ENCODE measurements around the gene SPEF1. TPM values are rescaled to one million over a fixed set of nuclear protein-coding genes. Genes with fewer than 3 reads are reported as not detected.
A peak's percentile ranks its signal among the peaks of the same experiment; 100 is the strongest.

The SPEF1 gene
- total RNA-seq, 1 experiment from 2014 or later = not detected

DNA sequence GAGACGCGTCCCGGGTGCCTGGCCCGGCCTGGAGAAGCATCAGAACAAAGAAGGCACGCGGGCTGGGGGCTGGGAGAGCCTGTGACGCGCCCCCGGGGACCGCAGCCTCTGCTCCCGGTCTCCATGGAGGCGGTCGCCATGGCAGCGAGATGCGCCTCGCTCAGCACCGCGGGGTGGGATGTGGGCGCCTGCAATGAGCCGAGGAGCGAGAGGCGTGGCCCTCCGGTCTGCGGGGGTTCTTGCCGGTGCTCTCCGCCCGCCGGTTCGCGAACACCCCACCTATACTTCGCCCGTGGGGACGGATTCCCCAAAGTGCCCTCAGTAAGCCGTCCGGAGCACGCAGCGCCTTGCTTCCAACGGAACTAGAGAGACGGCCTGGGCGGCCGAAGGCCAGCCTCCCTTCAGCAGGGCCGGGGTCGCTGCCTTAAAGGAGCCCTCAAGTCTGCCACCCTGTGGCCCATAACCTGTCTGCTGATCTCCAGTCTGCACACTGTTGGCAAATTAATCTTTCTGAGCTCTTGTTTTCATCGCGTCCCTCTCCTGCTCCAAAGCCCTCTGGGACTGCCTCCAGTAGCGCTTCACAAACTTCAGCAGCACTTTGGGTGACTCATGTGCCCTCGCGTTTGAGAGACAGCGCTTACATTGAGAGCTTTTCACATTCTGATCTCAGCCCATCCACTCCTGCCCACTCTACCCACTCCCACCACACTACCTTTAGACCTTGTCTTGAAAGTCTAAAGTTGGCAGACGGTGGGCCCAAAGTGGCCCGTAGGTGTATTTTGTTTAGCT is 12.7 kb downstream of the SPEF1 start:
- peaks cover 40% of the 10 kb centered on the region for H3K79me2 ChIP-seq (ENCODE audit: low read length)
- H3K9ac ChIP-seq (ENCODE audit: low read length) = peak overlapping the region; percentile 93
- peak overlapping the region; percentile 69 for H3K27ac ChIP-seq (ENCODE audit: low read length)
- no peaks in the 10 kb centered on the region for H3K27me3 ChIP-seq (ENCODE audit: low read length)
- peak overlapping the region; percentile 77; the same call in 1 of the 2 replicates for H2AFZ ChIP-seq (ENCODE audit: low read length)
- H4K20me1 ChIP-seq (ENCODE audit: insufficient read depth, low read depth, low read length) = no peaks in the 10 kb centered on the region; the same call in 1 of the 2 replicates
- no peaks in the 10 kb centered on the region for H3K36me3 ChIP-seq (ENCODE audit: insufficient read depth, low read length)
- H3K9me3 ChIP-seq (ENCODE audit: low read length) = no peaks in the 10 kb centered on the region
- peak overlapping the region; percentile 77 for H3K4me3 ChIP-seq (ENCODE audit: low read length)
- DNase-seq = peak; percentile 91
- no peaks in the 10 kb centered on the region for H3K9me2 ChIP-seq (replicated peaks; ENCODE audit: insufficient read depth, low read length)
- peaks cover 36% of the 10 kb centered on the region for H3K4me1 ChIP-seq (ENCODE audit: low read length)
- peak overlapping the region; percentile 88 for H3K4me2 ChIP-seq (ENCODE audit: low read depth, low read length, poor library complexity, severe bottlenecking)

DNA sequence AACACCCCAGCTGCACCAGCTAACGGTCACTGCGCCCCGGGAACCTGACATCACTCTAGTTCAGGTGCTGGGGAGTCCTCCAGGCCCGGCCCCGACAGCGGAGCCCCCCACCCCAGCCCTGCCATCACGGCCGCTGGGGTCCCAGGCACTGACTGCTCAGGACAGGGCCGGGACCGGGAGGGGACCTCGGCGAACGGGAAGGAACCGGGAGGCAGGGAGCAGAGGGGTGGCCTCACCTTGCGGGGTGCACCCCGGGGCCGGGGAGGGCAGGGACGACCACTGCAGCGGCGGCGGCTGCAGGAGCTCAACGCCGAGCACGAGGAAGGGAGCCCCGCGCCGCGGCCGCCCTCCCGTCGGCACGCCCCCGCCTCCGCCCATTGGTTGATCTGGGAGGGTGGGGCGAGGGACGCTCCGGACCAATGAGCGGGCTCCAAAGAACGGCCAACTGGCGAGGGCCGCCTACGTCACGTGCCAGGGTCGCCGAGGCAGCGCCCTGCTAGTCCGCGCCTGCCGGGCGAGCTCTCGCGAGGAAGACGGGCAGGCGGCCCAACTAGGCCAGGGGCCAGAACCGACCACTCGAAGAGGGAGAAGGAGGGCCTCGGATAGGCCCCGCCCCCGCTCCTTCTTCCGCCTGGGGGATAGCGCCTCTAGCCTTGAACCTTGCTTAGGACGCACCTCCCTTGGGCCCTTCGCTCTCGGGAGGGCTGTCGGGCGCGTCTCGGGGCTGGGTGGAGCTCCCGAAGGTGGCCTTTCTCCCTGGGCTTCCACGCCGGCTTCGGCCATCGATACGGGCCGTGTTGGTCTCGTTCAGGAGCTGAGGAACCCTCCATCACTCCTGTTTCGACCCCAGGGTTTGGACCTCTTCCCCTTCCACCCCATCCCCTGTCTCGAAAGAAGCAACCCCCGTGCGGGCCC is 13.6 kb downstream of the SPEF1 start, which contains the start of gene ADISSP:
Gene ADISSP (minus strand): TSS at position 327 of the 915 bp plus-strand sequence. CDS start 7,653 bp downstream, outside the sequence.
- DNase-seq = peak; percentile 99

DNA sequence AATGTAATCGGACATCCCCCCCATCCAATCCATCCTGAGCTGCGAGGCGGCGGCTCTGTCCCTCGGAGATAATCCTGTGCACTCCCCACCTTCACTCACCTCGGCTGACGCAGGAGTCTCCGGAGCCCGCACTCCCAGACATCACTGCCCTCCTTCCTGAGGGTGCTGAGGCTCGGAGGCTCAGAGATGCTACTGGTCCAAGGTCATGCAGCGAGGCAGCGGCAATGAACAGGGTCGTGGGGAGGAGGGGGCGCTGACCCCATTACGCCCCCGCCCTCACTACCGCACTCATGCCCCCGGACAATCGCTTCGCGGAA is 14.2 kb downstream of the SPEF1 start:
- H3K4me3 ChIP-seq (ENCODE audit: low read length) = peak overlapping the region; percentile 100
- H3K4me2 ChIP-seq (ENCODE audit: low read depth, low read length, poor library complexity, severe bottlenecking) = peak overlapping the region; percentile 100
- no peaks in the 10 kb centered on the region for H3K9me2 ChIP-seq (replicated peaks; ENCODE audit: insufficient read depth, low read length)
- no peaks in the 10 kb centered on the region for H3K27me3 ChIP-seq (ENCODE audit: low read length)
- H3K27ac ChIP-seq (ENCODE audit: low read length) = peak overlapping the region; percentile 56; the same call in 1 of the 2 replicates
- no peaks in the 10 kb centered on the region for H3K36me3 ChIP-seq (ENCODE audit: insufficient read depth, low read length)
- H2AFZ ChIP-seq (ENCODE audit: low read length) = peak overlapping the region; percentile 91; the same call in 1 of the 2 replicates
- peaks cover 36% of the 10 kb centered on the region for H3K4me1 ChIP-seq (ENCODE audit: low read length)
- no peaks in the 10 kb centered on the region for H3K9me3 ChIP-seq (ENCODE audit: low read length)
- H3K79me2 ChIP-seq (ENCODE audit: low read length) = peaks cover 46% of the 10 kb centered on the region
- H4K20me1 ChIP-seq (ENCODE audit: insufficient read depth, low read depth, low read length) = no peaks in the 10 kb centered on the region; the same call in 1 of the 2 replicates
- H3K9ac ChIP-seq (ENCODE audit: low read length) = peak overlapping the region; percentile 99
- DNase-seq = peak; percentile 69

More for the DNA sequence above, 13.6 kb downstream of the SPEF1 start, which contains the start of gene ADISSP:
- no peaks in the 10 kb centered on the region for H3K9me2 ChIP-seq (replicated peaks; ENCODE audit: insufficient read depth, low read length)
- H3K4me3 ChIP-seq (ENCODE audit: low read length) = peak within 1 kb of the TSS; percentile 100
- peaks cover 42% of the 10 kb centered on the region for H3K79me2 ChIP-seq (ENCODE audit: low read length)
- peaks cover 36% of the 10 kb centered on the region for H3K4me1 ChIP-seq (ENCODE audit: low read length)
- H3K4me2 ChIP-seq (ENCODE audit: low read depth, low read length, poor library complexity, severe bottlenecking) = peak within 1 kb of the TSS; percentile 100
- H2AFZ ChIP-seq (ENCODE audit: low read length) = peak within 1 kb of the TSS; percentile 91; the same call in 1 of the 2 replicates
- H3K36me3 ChIP-seq (ENCODE audit: insufficient read depth, low read length) = no peaks in the 10 kb centered on the region
- peak within 1 kb of the TSS; percentile 99 for H3K9ac ChIP-seq (ENCODE audit: low read length)
- H4K20me1 ChIP-seq (ENCODE audit: insufficient read depth, low read depth, low read length) = no peaks in the 10 kb centered on the region; the same call in 1 of the 2 replicates
- no peaks in the 10 kb centered on the region for H3K27me3 ChIP-seq (ENCODE audit: low read length)
- H3K27ac ChIP-seq (ENCODE audit: low read length) = peak within 1 kb of the TSS; percentile 69
- H3K9me3 ChIP-seq (ENCODE audit: low read length) = no peaks in the 10 kb centered on the region

DNA sequence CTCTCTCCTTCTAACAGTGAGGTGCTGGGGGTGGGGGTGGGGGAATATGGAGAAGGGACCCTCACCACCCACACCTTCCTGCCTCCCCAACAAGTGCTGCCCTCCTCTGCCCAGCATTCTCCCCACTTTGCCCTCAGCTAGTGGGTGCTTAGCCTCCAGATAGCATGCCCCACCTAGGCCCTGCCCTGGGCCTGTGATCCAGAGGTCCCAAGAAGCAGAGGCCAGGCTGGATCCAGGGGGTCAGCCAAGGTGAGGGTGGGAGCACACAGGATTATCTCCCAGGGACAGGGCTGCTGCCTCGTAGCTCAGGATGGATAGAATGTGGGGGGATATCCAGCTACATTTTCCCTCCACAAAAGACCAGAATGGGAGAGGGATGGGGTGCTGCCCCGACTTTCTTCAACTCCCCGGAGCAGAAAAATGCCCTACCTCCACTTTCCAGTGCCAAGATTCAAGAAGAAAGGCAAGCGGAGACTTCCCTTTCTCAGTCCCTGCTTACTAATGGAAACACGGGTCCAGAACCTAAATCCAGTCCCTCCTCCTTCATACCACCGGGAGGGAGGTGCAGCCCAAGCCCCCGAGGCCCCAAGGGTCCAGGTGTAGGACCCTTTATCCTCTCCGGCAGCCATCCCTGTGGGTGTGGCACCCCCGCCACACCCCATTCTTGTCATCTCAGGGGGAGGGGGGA is 14.7 kb downstream of the SPEF1 start:
- peak overlapping the region; percentile 100 for H3K4me3 ChIP-seq (ENCODE audit: low read length)
- no peaks in the 10 kb centered on the region for H3K9me3 ChIP-seq (ENCODE audit: low read length)
- DNase-seq = no peak
- no peaks in the 10 kb centered on the region for H3K27me3 ChIP-seq (ENCODE audit: low read length)
- no peaks in the 10 kb centered on the region for H3K36me3 ChIP-seq (ENCODE audit: insufficient read depth, low read length)
- H3K9ac ChIP-seq (ENCODE audit: low read length) = peak overlapping the region; percentile 99
- peaks cover 36% of the 10 kb centered on the region for H3K4me1 ChIP-seq (ENCODE audit: low read length)
- no peaks in the 10 kb centered on the region for H3K9me2 ChIP-seq (replicated peaks; ENCODE audit: insufficient read depth, low read length)
- H4K20me1 ChIP-seq (ENCODE audit: insufficient read depth, low read depth, low read length) = no peaks in the 10 kb centered on the region; the same call in 1 of the 2 replicates
- H2AFZ ChIP-seq (ENCODE audit: low read length) = peak overlapping the region; percentile 91; the same call in 1 of the 2 replicates
- H3K27ac ChIP-seq (ENCODE audit: low read length) = peak overlapping the region; percentile 56; the same call in 1 of the 2 replicates
- peaks cover 46% of the 10 kb centered on the region for H3K79me2 ChIP-seq (ENCODE audit: low read length)
- H3K4me2 ChIP-seq (ENCODE audit: low read depth, low read length, poor library complexity, severe bottlenecking) = peak overlapping the region; percentile 100

DNA sequence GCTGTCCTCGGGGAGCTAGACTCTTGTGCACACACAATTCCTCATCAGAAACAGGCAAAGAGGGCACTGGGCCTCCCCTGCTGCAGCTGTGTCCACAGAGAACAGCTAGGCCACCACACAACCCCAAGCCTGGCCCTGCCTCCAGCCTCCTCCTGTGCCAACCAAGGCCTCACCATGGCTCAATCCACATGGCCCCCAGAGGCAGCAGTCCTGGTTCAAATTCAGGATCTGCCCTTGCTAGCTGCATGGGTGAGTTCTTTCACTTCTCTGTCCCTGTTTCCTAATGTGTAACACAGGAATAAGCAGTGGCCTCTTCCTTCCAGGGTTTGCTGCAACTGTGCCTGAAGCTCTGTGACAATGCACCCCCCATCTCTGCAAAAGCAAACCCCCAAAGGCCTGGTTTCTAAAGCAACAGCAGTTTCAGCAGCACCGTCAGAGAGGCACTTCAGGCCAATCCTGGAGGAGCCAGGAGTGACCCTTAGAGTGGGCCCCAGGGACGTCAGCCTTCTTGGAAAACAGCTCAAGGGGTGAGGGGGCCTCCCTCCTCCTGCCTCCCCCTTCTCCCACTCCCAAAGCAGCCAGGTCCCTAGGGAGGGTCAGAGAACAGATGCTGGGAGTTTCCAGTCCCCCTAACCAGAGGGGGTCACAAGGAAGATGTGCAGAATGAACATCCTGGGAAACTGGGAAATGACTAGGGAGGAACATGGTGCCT is 15.9 kb downstream of the SPEF1 start:
- Histone ChIP-seq H3K4me2 (ENCODE audit: low read depth, low read length, poor library complexity, severe bottlenecking) (peak overlapping the region; percentile 100), H3K27me3 (ENCODE audit: low read length) (no peaks in the 10 kb centered on the region), H3K27ac (ENCODE audit: low read length) (no peak overlapping the region), H3K9me2 (replicated peaks; ENCODE audit: insufficient read depth, low read length) (no peaks in the 10 kb centered on the region), H3K4me1 (ENCODE audit: low read length) (peaks cover 36% of the 10 kb centered on the region), H2AFZ (ENCODE audit: low read length) (no peak overlapping the region), H3K9ac (ENCODE audit: low read length) (peak overlapping the region; percentile 99), H3K79me2 (ENCODE audit: low read length) (peaks cover 54% of the 10 kb centered on the region), H3K4me3 (ENCODE audit: low read length) (peak overlapping the region; percentile 100; the same call in 1 of the 2 replicates), H4K20me1 (ENCODE audit: insufficient read depth, low read depth, low read length) (no peaks in the 10 kb centered on the region; the same call in 1 of the 2 replicates), H3K9me3 (ENCODE audit: low read length) (no peaks in the 10 kb centered on the region), H3K36me3 (ENCODE audit: insufficient read depth, low read length) (no peaks in the 10 kb centered on the region)
- DNase-seq = peak; percentile 39

DNA sequence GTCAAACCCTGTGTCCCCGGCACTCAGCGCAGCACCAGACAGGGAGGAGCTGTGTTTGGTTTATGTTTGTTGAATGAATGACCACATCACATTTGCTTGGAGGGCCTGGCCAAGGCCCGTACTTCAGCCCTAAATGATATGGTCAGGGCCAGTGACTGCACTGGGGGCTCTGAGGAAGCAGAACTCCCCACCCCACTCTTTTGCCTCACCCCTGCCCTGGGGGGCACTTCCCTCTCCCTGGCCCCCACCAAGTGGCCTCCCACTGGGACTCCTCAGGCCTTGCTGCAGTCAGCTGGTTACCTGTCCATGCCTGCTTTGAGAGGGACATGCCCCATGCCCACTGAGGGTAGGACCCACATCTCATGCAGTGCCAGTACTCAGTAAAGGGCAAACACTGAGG is 16.6 kb downstream of the SPEF1 start:
- peak; percentile 39 for DNase-seq
- Histone ChIP-seq H3K79me2 (ENCODE audit: low read length) (peaks cover 56% of the 10 kb centered on the region), H3K9me2 (replicated peaks; ENCODE audit: insufficient read depth, low read length) (no peaks in the 10 kb centered on the region), H3K27me3 (ENCODE audit: low read length) (no peaks in the 10 kb centered on the region), H4K20me1 (ENCODE audit: insufficient read depth, low read depth, low read length) (no peaks in the 10 kb centered on the region; the same call in 1 of the 2 replicates), H3K4me3 (ENCODE audit: low read length) (no peak overlapping the region), H3K36me3 (ENCODE audit: insufficient read depth, low read length) (no peaks in the 10 kb centered on the region), H3K4me2 (ENCODE audit: low read depth, low read length, poor library complexity, severe bottlenecking) (no peak overlapping the region), H3K4me1 (ENCODE audit: low read length) (peaks cover 36% of the 10 kb centered on the region), H3K9me3 (ENCODE audit: low read length) (no peaks in the 10 kb centered on the region), H3K27ac (ENCODE audit: low read length) (no peak overlapping the region), H3K9ac (ENCODE audit: low read length) (no peak overlapping the region), H2AFZ (ENCODE audit: low read length) (no peak overlapping the region)
